Lung (tissue), 12 donors: ENCODE data around the gene GLB1L2. TPM values are rescaled to one million over a fixed set of nuclear protein-coding genes. Genes with fewer than 3 reads are reported as not detected.

Experiments used
- ATAC-seq: fragments of 200-7000 bp; cut with Tn5 transposase; one replicate; pipeline ENCODE4 v1.9.1; 2020; ENCODE audit warnings: moderate number of reproducible peaks; ENCODE audit not compliant: insufficient read depth, low FRiP score
- DNase-seq, 3 donors: peaks; one replicate each; pipeline ENCODE4 v3.0.0-alpha.2; 2013 to 2017
- H3K27ac ChIP-seq, 2 donors: one replicate each; pipeline ENCODE4 v1.5.1; 2013; ENCODE audit warnings: mild to moderate bottlenecking in 2 of 2, moderate library complexity in 2 of 2, control low read depth in 1 of 2, inconsistent platforms in 1 of 2, low read depth in 1 of 2, low read length in 1 of 2
- H3K27me3 ChIP-seq, 3 donors: one replicate each; pipeline ENCODE4 v1.5.1; 2013; ENCODE audit warnings: low read length in 2 of 3; ENCODE audit not compliant: control insufficient read depth in 3 of 3, insufficient read depth in 3 of 3
- H3K36me3 ChIP-seq, 4 donors: one replicate each; pipeline ENCODE4 v1.5.1; 2013; ENCODE audit warnings: low read length in 4 of 4, mild to moderate bottlenecking in 1 of 4, moderate library complexity in 1 of 4; ENCODE audit not compliant: control insufficient read depth in 4 of 4, insufficient read depth in 4 of 4
- H3K4me1 ChIP-seq, 5 donors: one replicate each; pipeline ENCODE4 v1.5.1; 2013; ENCODE audit warnings: low read length in 5 of 5, mild to moderate bottlenecking in 2 of 5, moderate library complexity in 1 of 5; ENCODE audit not compliant: control insufficient read depth in 5 of 5, insufficient read depth in 5 of 5
- H3K4me3 ChIP-seq: one replicate; pipeline ENCODE4 v1.5.1; 2013; ENCODE audit warnings: mild to moderate bottlenecking, control low read depth, moderate library complexity
- H3K9ac ChIP-seq, 2 donors: one replicate each; pipeline ENCODE4 v1.5.1; 2013; ENCODE audit warnings: low read length in 2 of 2, control low read depth in 1 of 2; ENCODE audit not compliant: insufficient read depth in 1 of 2
- H3K9me3 ChIP-seq, 4 donors: one replicate each; pipeline ENCODE4 v1.5.1; 2013; ENCODE audit warnings: low read length in 3 of 4, mild to moderate bottlenecking in 1 of 4, moderate library complexity in 1 of 4; ENCODE audit not compliant: control insufficient read depth in 4 of 4, insufficient read depth in 3 of 4
- CTCF ChIP-seq: IDR thresholded peaks from 2 replicates; pipeline ENCODE4 v1.5.1; 2012; ENCODE audit warnings: mild to moderate bottlenecking; ENCODE audit errors: control extremely low read depth, extremely low read depth
- WGBS, 2 donors: extraction: QIAGEN DNeasy Blood & Tissue Kit; methylation state at CpG; one replicate each; pipeline ENCODE4 v1.1.7; 2013; 5-methylcytosine and 5-hydroxymethylcytosine counted together
- polyA plus RNA-seq, 2 donors: library from polyadenylated mRNA; stranded (reverse); fragments of 200-250 nt; gene quantifications; one replicate each; pipeline ENCODE4 v1.2.1, GENCODE V29; 2013
- total RNA-seq, 2 donors: library from RNA; depleted of rRNA in 1 of 2; stranded (reverse); fragments of >200 nt in 1 of 2; gene quantifications; one replicate each; pipeline ENCODE4 v1.2.1, GENCODE V29; 2014 to 2021
- donor health status: control.
- donor health status: control.
- donor health status: Bipolar disorder and iron deficiency.
- donor health status: healthy.
- donor health status: DM: yes; HTN: yes; CAD: no.

Gene GLB1L2
- total and polyA plus RNA-seq, 4 donors: 7.1 to 13.6 (median 9.3) TPM

GRCh38 chr11:134367781-134368180, 36.0 kb downstream of the GLB1L2 start:
- H3K9ac ChIP-seq: no peak overlapping the region
- ATAC-seq (no peak), DNase-seq (no peak)
- H3K27me3 ChIP-seq: no peaks in the 10 kb centered on the region
- no peaks in the 10 kb centered on the region for H3K4me1 ChIP-seq
- 89 to 95% methylated on average over 18 of the region's 18 CpGs for WGBS, 2 donors
- H3K4me3 ChIP-seq: no peak overlapping the region
- no peaks in the 10 kb centered on the region for H3K36me3 ChIP-seq
- no peaks in the 10 kb centered on the region for H3K9me3 ChIP-seq
- no peak for TF ChIP-seq CTCF
- H3K27ac ChIP-seq: no peak overlapping the region

GRCh38 chr11:134369656-134370525, 38.1 kb downstream of the GLB1L2 start:
- Histone ChIP-seq H3K27me3 (no peaks in the 10 kb centered on the region), H3K27ac (no peak overlapping the region), H3K9me3 (no peaks in the 10 kb centered on the region), H3K36me3 (no peaks in the 10 kb centered on the region), H3K4me3 (no peak overlapping the region), H3K9ac (no peak overlapping the region), H3K4me1 (no peaks in the 10 kb centered on the region)
- ATAC-seq (no peak), DNase-seq (no peak)
- WGBS, 2 donors: 89 to 90% methylated on average over 30 of the region's 30 CpGs
- no peak for TF ChIP-seq CTCF

- no peak overlapping the region for H3K4me3 ChIP-seq
- ATAC-seq (no peak), DNase-seq (no peak)
- no peaks in the 10 kb centered on the region for H3K36me3 ChIP-seq
- H3K27ac ChIP-seq: no peak overlapping the region
- no peaks in the 10 kb centered on the region for H3K27me3 ChIP-seq
- WGBS, 2 donors: 88 to 92% methylated on average over 19 of the region's 19 CpGs
- no peak overlapping the region for H3K9ac ChIP-seq
- TF ChIP-seq CTCF: no peak
- no peaks in the 10 kb centered on the region for H3K4me1 ChIP-seq
- H3K9me3 ChIP-seq: no peaks in the 10 kb centered on the region
Observed at GRCh38 chr11:134370526-134371435, 39.0 kb downstream of the GLB1L2 start.
